ENCODE results near the gene PAPPA. TPM values are rescaled to one million over a fixed set of nuclear protein-coding genes. Genes with fewer than 3 reads are reported as not detected.

PAPPA gene
- polyA plus RNA-seq, 1 donor from 2014 or later, result 0.41 TPM

DNA sequence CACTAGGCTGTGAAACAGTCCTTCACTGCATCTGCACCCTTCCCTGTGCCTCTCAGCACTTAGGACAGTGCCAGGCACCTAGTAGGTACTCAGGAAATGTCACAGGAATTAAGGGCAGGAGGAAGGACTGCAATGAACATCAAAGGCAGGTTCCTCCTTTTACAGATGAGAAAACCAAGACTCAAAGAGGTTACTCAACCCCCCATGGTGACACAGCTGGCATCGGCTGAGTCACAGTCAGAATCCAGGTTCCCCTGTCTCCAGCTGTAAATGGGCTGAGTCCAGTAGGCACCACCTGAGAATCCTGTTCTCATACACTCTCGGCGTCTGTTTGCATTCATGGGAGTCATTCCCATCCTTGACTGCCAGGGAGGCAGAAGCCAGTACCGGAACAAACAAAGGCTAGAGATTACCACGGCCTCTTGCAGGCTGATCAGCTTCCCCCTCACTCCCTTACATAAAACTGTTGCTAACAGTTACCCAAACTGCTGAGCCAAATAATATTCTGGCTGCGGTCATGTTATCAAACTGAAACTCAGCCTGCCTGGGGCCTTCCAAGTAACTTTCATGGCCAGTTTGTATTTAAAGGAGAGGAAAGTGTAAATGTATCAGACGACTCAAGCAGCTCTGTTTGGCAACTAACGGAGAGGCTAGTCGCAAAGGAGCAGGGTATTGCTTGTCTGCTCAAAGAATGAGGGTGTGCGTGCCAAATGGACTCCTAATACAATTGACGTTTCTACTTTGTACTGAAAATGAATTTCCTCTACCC lies 201.7 kb downstream of the PAPPA start:
- Histone ChIP-seq H3K9me3 (ENCODE audit: low read length) (no peaks in the 10 kb centered on the region), H3K9ac (ENCODE audit: low read length) (no peak overlapping the region), H4K20me1 (ENCODE audit: insufficient read depth) (no peaks in the 10 kb centered on the region)

DNA sequence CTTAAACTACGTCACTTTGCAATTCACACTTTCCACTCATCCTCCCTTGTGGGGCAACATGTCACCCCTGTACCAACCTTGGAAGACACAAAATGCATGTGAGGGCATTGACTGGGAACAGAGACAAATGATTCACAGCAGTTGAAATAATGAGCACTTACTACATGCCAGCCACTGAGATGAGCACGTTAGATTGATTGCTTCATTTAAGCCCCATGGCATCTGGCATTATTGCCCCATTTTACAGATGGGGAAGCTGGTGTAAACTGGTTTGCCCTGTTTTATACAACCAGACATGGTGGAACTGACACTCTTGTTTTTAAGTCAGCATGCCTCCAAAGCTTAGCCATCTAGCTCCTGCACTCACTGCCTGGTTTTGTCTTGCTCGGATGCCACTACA lies 204.7 kb downstream of the PAPPA start:
- Histone ChIP-seq H3K9me3 (ENCODE audit: low read length) (no peaks in the 10 kb centered on the region), H3F3A (ENCODE audit: insufficient read depth, low read length, poor library complexity, severe bottlenecking) (no peaks in the 10 kb centered on the region), H3K4me3 (ENCODE audit: low read length) (no peak overlapping the region), H2AFZ (ENCODE audit: low read depth, low read length) (no peak overlapping the region), H3K36me3 (ENCODE audit: insufficient read depth, low read length) (no peaks in the 10 kb centered on the region), H4K20me1 (ENCODE audit: insufficient read depth) (no peaks in the 10 kb centered on the region), H3K27me3 (ENCODE audit: insufficient read depth, low read depth, low read length) (no peaks in the 10 kb centered on the region), H3K79me2 (replicated peaks; ENCODE audit: insufficient read depth, low read length) (no peaks in the 10 kb centered on the region), H3K4me2 (ENCODE audit: low read length) (no peak overlapping the region), H3K9ac (ENCODE audit: low read length) (no peak overlapping the region), H3K9me2 (ENCODE audit: insufficient read depth, low read length) (no peaks in the 10 kb centered on the region), H3K27ac (ENCODE audit: low read length) (no peak overlapping the region)
- TF ChIP-seq RAD21 (conservative IDR thresholded peaks at IDR 0.05), result no peak
- TF ChIP-seq, protein P1, sequence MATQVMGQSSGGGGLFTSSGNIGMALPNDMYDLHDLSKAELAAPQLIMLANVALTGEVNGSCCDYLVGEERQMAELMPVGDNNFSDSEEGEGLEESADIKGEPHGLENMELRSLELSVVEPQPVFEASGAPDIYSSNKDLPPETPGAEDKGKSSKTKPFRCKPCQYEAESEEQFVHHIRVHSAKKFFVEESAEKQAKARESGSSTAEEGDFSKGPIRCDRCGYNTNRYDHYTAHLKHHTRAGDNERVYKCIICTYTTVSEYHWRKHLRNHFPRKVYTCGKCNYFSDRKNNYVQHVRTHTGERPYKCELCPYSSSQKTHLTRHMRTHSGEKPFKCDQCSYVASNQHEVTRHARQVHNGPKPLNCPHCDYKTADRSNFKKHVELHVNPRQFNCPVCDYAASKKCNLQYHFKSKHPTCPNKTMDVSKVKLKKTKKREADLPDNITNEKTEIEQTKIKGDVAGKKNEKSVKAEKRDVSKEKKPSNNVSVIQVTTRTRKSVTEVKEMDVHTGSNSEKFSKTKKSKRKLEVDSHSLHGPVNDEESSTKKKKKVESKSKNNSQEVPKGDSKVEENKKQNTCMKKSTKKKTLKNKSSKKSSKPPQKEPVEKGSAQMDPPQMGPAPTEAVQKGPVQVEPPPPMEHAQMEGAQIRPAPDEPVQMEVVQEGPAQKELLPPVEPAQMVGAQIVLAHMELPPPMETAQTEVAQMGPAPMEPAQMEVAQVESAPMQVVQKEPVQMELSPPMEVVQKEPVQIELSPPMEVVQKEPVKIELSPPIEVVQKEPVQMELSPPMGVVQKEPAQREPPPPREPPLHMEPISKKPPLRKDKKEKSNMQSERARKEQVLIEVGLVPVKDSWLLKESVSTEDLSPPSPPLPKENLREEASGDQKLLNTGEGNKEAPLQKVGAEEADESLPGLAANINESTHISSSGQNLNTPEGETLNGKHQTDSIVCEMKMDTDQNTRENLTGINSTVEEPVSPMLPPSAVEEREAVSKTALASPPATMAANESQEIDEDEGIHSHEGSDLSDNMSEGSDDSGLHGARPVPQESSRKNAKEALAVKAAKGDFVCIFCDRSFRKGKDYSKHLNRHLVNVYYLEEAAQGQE (IDR thresholded peaks at IDR 0.05; ENCODE audit: borderline replicate concordance), result no peak
- TF ChIP-seq, protein P2, sequence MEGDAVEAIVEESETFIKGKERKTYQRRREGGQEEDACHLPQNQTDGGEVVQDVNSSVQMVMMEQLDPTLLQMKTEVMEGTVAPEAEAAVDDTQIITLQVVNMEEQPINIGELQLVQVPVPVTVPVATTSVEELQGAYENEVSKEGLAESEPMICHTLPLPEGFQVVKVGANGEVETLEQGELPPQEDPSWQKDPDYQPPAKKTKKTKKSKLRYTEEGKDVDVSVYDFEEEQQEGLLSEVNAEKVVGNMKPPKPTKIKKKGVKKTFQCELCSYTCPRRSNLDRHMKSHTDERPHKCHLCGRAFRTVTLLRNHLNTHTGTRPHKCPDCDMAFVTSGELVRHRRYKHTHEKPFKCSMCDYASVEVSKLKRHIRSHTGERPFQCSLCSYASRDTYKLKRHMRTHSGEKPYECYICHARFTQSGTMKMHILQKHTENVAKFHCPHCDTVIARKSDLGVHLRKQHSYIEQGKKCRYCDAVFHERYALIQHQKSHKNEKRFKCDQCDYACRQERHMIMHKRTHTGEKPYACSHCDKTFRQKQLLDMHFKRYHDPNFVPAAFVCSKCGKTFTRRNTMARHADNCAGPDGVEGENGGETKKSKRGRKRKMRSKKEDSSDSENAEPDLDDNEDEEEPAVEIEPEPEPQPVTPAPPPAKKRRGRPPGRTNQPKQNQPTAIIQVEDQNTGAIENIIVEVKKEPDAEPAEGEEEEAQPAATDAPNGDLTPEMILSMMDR (IDR thresholded peaks at IDR 0.05; ENCODE audit: poor library complexity, severe bottlenecking), result no peak
- TF ChIP-seq SMC3 (conservative IDR thresholded peaks at IDR 0.05; ENCODE audit: poor library complexity), result no peak
- TF ChIP-seq EP300 (conservative IDR thresholded peaks at IDR 0.05; ENCODE audit: poor library complexity, severe bottlenecking), result no peak
- TF ChIP-seq MXI1 (conservative IDR thresholded peaks at IDR 0.05; ENCODE audit: poor library complexity, severe bottlenecking), result no peak

More for the DNA sequence above, 201.7 kb downstream of the PAPPA start:
- no peaks in the 10 kb centered on the region for H3K36me3 ChIP-seq (ENCODE audit: insufficient read depth, low read length)
- H3K9me2 ChIP-seq (ENCODE audit: insufficient read depth, low read length), result no peaks in the 10 kb centered on the region
- TF ChIP-seq MXI1 (conservative IDR thresholded peaks at IDR 0.05; ENCODE audit: poor library complexity, severe bottlenecking) (no peak), EP300 (conservative IDR thresholded peaks at IDR 0.05; ENCODE audit: poor library complexity, severe bottlenecking) (no peak), TAF1 (IDR thresholded peaks at IDR 0.05; ENCODE audit: low read depth) (no peak), RAD21 (conservative IDR thresholded peaks at IDR 0.05) (no peak), POLR2AphosphoS5 (IDR thresholded peaks at IDR 0.05) (no peak), SMC3 (conservative IDR thresholded peaks at IDR 0.05; ENCODE audit: poor library complexity) (no peak), EZH2 (IDR thresholded peaks at IDR 0.05; ENCODE audit: borderline replicate concordance, insufficient read depth, low read length, poor library complexity, severe bottlenecking) (no peak)
- TF ChIP-seq, protein P1 (IDR thresholded peaks at IDR 0.05; ENCODE audit: borderline replicate concordance), result no peak
- TF ChIP-seq, protein P2 (IDR thresholded peaks at IDR 0.05; ENCODE audit: poor library complexity, severe bottlenecking), result no peak
- H3K4me3 ChIP-seq (ENCODE audit: low read length), result no peak overlapping the region
- H2AFZ ChIP-seq (ENCODE audit: low read depth, low read length), result no peak overlapping the region
- no peaks in the 10 kb centered on the region for H3K27me3 ChIP-seq (ENCODE audit: insufficient read depth, low read depth, low read length)
- no peak overlapping the region for H3K27ac ChIP-seq (ENCODE audit: low read length)
- H3K79me2 ChIP-seq (replicated peaks; ENCODE audit: insufficient read depth, low read length), result no peaks in the 10 kb centered on the region
- H3F3A ChIP-seq (ENCODE audit: insufficient read depth, low read length, poor library complexity, severe bottlenecking), result no peaks in the 10 kb centered on the region
- H3K4me2 ChIP-seq (ENCODE audit: low read length), result no peak overlapping the region
